Measurements from ENCODE around the gene PAQR4.

DNA sequence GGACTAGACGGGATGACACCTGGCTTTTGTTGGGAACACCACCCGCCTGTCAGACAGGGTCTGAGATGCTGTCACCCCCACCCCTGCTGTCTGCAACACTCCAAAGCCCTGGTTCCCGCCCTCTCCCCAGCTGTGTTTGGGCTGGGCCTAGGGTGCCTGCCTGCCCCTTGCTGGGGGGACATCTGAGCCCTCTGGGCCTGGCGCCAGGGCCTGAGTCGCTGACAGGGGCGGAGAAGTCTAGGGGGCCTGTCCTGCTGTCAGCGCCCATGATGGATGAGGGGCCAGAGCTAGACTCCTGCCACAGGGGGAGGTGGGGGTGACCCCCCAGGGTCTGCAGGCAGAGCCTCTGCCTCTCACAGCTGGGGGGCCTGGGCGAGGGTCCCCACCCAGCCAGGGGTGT is 18.7 kb downstream of the PAQR4 start:
- TF ChIP-seq ZIC2 (tag by site-specific recombination; IDR thresholded peaks at IDR 0.05), result peak; percentile 100
- no peak for TF ChIP-seq CTCF (tag by site-specific recombination; IDR thresholded peaks at IDR 0.05)

All from HEK293 (cell line).